ENCODE measurements around the gene C1QBP. TPM values are rescaled to one million over a fixed set of nuclear protein-coding genes. Genes with fewer than 3 reads are reported as not detected.

Gene C1QBP
- total and polyA plus RNA-seq, 9 donors: 58.1 to 192 (median 73.6) TPM

DNA sequence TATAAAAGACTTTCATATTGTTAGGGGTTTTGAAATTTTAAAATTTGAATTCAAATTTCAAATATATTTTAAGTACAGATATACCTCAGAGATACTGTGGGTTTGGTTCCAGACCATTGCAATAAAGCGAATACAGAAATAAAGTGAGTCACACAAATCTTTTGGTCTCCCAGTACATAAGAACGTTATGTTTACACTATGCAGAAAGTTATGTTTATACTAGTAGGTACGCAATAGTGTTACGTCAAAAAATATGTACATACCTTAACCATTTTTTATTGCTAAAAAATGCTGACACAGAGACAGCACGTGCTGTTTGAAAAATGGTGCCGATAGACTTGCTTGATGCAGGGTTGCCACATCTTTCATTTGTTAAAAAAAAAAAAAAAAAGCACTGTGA, 39.2 kb downstream of the C1QBP start:
- Histone ChIP-seq H3K36me3 (no peaks in the 10 kb centered on the region), H3K27ac (no peak overlapping the region), H3K27me3 (no peaks in the 10 kb centered on the region), H3K4me3 (no peak overlapping the region), H3K9me3 (no peaks in the 10 kb centered on the region), H3K4me1 (ENCODE audit: insufficient read depth) (no peaks in the 10 kb centered on the region)
- no peak for TF ChIP-seq EP300 (IDR thresholded peaks at IDR 0.05)
- TF ChIP-seq CTCF (IDR thresholded peaks at IDR 0.05): no peak
- TF ChIP-seq POLR2A (IDR thresholded peaks at IDR 0.05): no peak
- WGBS, 3 donors: 86 to 90% (median 88%) methylated on average over 6 of the region's 6 CpGs
- no peak for DNase-seq
- intact Hi-C loops (cut with DNase I): no loop called here

GRCh38 chr17:5396612-5397011, 42.3 kb downstream of the C1QBP start:
- WGBS, 3 donors: 89 to 96% (median 94%) methylated on average over 2 of the region's 2 CpGs
- Histone ChIP-seq H3K4me3 (no peak overlapping the region), H3K27ac (no peak overlapping the region), H3K4me1 (ENCODE audit: insufficient read depth) (no peaks in the 10 kb centered on the region), H3K9me3 (no peaks in the 10 kb centered on the region), H3K27me3 (no peaks in the 10 kb centered on the region), H3K36me3 (no peaks in the 10 kb centered on the region)
- DNase-seq: no peak
- intact Hi-C loops (cut with DNase I): no loop called here
- no peak for TF ChIP-seq POLR2A (IDR thresholded peaks at IDR 0.05)
- TF ChIP-seq EP300 (IDR thresholded peaks at IDR 0.05): no peak
- TF ChIP-seq CTCF (IDR thresholded peaks at IDR 0.05): no peak

GRCh38 chr17:5391678-5392077, 47.3 kb downstream of the C1QBP start:
- DNase-seq: no peak
- Histone ChIP-seq H3K9me3 (no peaks in the 10 kb centered on the region), H3K27me3 (no peaks in the 10 kb centered on the region), H3K36me3 (no peaks in the 10 kb centered on the region), H3K4me1 (ENCODE audit: insufficient read depth) (no peaks in the 10 kb centered on the region), H3K27ac (no peak overlapping the region), H3K4me3 (no peak overlapping the region)
- 84 to 94% (median 86%) methylated on average over 5 of the region's 5 CpGs for WGBS, 3 donors
- intact Hi-C loops (cut with DNase I): no loop called here
- no peak for TF ChIP-seq POLR2A (IDR thresholded peaks at IDR 0.05)
- TF ChIP-seq EP300 (IDR thresholded peaks at IDR 0.05): no peak
- TF ChIP-seq CTCF (IDR thresholded peaks at IDR 0.05): no peak

Other genes with a start within 250 kb of the C1QBP start
- 10 to 100 TPM; 16.9 to 35.6 (median 21.9) TPM for gene ZNF594, start 247.3 kb downstream of the C1QBP start, total RNA-seq
- 1 to 10 TPM; 6.4 to 7.4 TPM for gene ZNF594, start 247.3 kb downstream of the C1QBP start, polyA plus RNA-seq
- 1 to 10 TPM in 6 of 7 donors, under 1 TPM in 1; 0.60 to 3.6 (median 1.3) TPM for gene SCIMP, start 204.3 kb downstream of the C1QBP start, total RNA-seq
- gene SCIMP, start 204.3 kb downstream of the C1QBP start, polyA plus RNA-seq: 1 to 10 TPM in 1 of 2 donors, under 1 TPM in 1; 0.45 to 8.3 TPM
- gene RABEP1, start 156.9 kb downstream of the C1QBP start, total RNA-seq: 10 to 100 TPM; 19.5 to 48.7 (median 40.5) TPM
- 10 to 100 TPM; 15.1 to 36.6 TPM for gene RABEP1, start 156.9 kb downstream of the C1QBP start, polyA plus RNA-seq
- 10 to 100 TPM; 36.5 to 77.7 (median 42.3) TPM for gene NUP88, start 19.5 kb downstream of the C1QBP start, total RNA-seq
- gene NUP88, start 19.5 kb downstream of the C1QBP start, polyA plus RNA-seq: 10 to 100 TPM; 31.7 to 43.5 TPM
- 10 to 100 TPM; 26.5 to 46.7 (median 34.1) TPM for gene RPAIN, start 19.0 kb downstream of the C1QBP start, total RNA-seq
- gene RPAIN, start 19.0 kb downstream of the C1QBP start, polyA plus RNA-seq: 10 to 100 TPM; 28.9 to 45.0 TPM
- 10 to 100 TPM in 5 of 7 donors, 1 to 10 TPM in 2; 4.9 to 15.1 (median 10.9) TPM for gene DHX33, start 29.8 kb upstream of the C1QBP start, total RNA-seq
- gene DHX33, start 29.8 kb upstream of the C1QBP start, polyA plus RNA-seq: 1 to 10 TPM; 5.2 to 8.5 TPM
- 10 to 100 TPM; 15.1 to 68.6 (median 51.2) TPM for gene DERL2, start 47.0 kb upstream of the C1QBP start, total RNA-seq
- 10 to 100 TPM; 35.4 to 57.3 TPM for gene DERL2, start 47.0 kb upstream of the C1QBP start, polyA plus RNA-seq
- gene MIS12, start 47.4 kb upstream of the C1QBP start, total RNA-seq: 10 to 100 TPM in 6 of 7 donors, 1 to 10 TPM in 1; 9.3 to 19.8 (median 16.4) TPM
- 10 to 100 TPM; 11.6 to 15.7 TPM for gene MIS12, start 47.4 kb upstream of the C1QBP start, polyA plus RNA-seq
- 10 to 100 TPM; 43.7 to 75.9 (median 64.5) TPM for gene NLRP1, start 145.4 kb upstream of the C1QBP start, total RNA-seq
- 10 to 100 TPM; 29.3 to 45.4 TPM for gene NLRP1, start 145.4 kb upstream of the C1QBP start, polyA plus RNA-seq

Data from ovary (tissue), 9 donors.